Measurements from ENCODE around the gene STYK1.

DNA sequence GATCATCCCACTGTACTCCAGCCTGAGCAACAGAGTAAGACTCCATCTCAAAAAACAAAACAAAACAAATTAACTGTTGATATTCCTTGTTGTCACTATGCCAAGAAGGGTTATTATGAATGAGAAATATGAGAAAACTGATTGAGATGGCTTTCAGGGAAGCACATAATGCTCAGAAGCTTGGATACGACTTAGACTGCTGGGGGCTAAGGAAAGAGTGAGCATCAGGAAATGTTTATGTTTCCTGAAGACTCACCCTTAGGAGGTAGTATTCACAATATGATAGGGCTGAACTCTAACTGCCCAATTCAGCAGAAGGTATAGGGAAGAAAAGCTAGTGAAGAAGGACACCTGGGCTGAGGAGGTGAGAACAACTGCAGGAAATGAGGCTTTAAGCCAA lies 6.3 kb downstream of the STYK1 start:
- TF ChIP-seq, protein P1, sequence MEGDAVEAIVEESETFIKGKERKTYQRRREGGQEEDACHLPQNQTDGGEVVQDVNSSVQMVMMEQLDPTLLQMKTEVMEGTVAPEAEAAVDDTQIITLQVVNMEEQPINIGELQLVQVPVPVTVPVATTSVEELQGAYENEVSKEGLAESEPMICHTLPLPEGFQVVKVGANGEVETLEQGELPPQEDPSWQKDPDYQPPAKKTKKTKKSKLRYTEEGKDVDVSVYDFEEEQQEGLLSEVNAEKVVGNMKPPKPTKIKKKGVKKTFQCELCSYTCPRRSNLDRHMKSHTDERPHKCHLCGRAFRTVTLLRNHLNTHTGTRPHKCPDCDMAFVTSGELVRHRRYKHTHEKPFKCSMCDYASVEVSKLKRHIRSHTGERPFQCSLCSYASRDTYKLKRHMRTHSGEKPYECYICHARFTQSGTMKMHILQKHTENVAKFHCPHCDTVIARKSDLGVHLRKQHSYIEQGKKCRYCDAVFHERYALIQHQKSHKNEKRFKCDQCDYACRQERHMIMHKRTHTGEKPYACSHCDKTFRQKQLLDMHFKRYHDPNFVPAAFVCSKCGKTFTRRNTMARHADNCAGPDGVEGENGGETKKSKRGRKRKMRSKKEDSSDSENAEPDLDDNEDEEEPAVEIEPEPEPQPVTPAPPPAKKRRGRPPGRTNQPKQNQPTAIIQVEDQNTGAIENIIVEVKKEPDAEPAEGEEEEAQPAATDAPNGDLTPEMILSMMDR (IDR thresholded peaks at IDR 0.05; ENCODE audit: insufficient read depth, low read length, poor library complexity, severe bottlenecking), result no peak
- no peak for TF ChIP-seq EZH2phosphoT487 (conservative IDR thresholded peaks at IDR 0.05; ENCODE audit: low read length)
